A673 (cell line): ENCODE measurements around the gene CHTF18. TPM values are rescaled to one million over a fixed set of nuclear protein-coding genes. Genes with fewer than 3 reads are reported as not detected.

Source experiments
- BruUV-seq: library from RNA; stranded (reverse); fragments of 400-500 nt; replicated peaks from 2 replicates; lab custom pipeline; 2021; lab: Mats Ljungman, UMichigan
- CTCF ChIA-PET: fragments of 300-600 bp; sonication (Branson Sonifier 250); formaldehyde crosslinking; loops from one replicate; lab custom pipeline; 2022; ENCODE audit warnings: antibody characterized with exemption; lab: Charles Lee
- POLR2A ChIA-PET: fragments of 300-600 bp; sonication (Branson Sonifier 250); formaldehyde crosslinking; loops from one replicate; lab custom pipeline; 2022; ENCODE audit warnings: antibody characterized with exemption; ENCODE audit not compliant: low non-redundant PET; lab: Charles Lee
- DNase-seq: peaks from one replicate; pipeline ENCODE4 v3.0.0-alpha.2; 2015; ENCODE audit warnings: low spot score
- H3K27ac ChIP-seq: fragments of 200-600 bp; sonication (generic); 2 replicates; pipeline ENCODE4 v1.5.1; 2016; ENCODE audit warnings: mixed run types, low read depth, mild to moderate bottlenecking, mixed read lengths, antibody characterized with exemption, low read length; ENCODE audit not compliant: poor library complexity, severe bottlenecking
- H3K27me3 ChIP-seq: fragments of 200-600 bp; sonication (generic); replicated peaks from 2 replicates; pipeline ENCODE4 v1.6.1; 2017; ENCODE audit warnings: mixed run types, low read depth, mild to moderate bottlenecking, mixed read lengths, antibody characterized with exemption, low read length; ENCODE audit not compliant: insufficient read depth, poor library complexity
- H3K36me3 ChIP-seq: fragments of 200-600 bp; sonication (generic); 2 replicates; pipeline ENCODE4 v1.6.1; 2016; ENCODE audit warnings: mixed run types, mild to moderate bottlenecking, mixed read lengths, antibody characterized with exemption, low read length; ENCODE audit not compliant: insufficient read depth, poor library complexity, severe bottlenecking
- H3K4me1 ChIP-seq: fragments of 200-600 bp; sonication (generic); 2 replicates; pipeline ENCODE4 v1.6.1; 2017; ENCODE audit warnings: mixed run types, mild to moderate bottlenecking, mixed read lengths, antibody characterized with exemption, low read length; ENCODE audit not compliant: insufficient read depth, poor library complexity, severe bottlenecking
- H3K4me3 ChIP-seq: fragments of 200-600 bp; sonication (generic); 2 replicates; pipeline ENCODE4 v1.5.1; 2016; ENCODE audit warnings: low read depth, mixed run types, mild to moderate bottlenecking, mixed read lengths, low read length; ENCODE audit not compliant: poor library complexity, severe bottlenecking
- H3K9me3 ChIP-seq: fragments of 200-600 bp; sonication (generic); 2 replicates; pipeline ENCODE4 v1.6.1; 2016; ENCODE audit warnings: mixed run types, low read depth, mild to moderate bottlenecking, mixed read lengths, antibody characterized with exemption, low read length; ENCODE audit not compliant: poor library complexity, severe bottlenecking
- EZH2 ChIP-seq: fragments of 200-600 bp; sonication (generic); IDR thresholded peaks from 2 replicates; pipeline ENCODE4 v1.6.1; 2017; ENCODE audit warnings: borderline replicate concordance, low read depth, mild to moderate bottlenecking, mixed read lengths, antibody characterized with exemption, low read length; ENCODE audit not compliant: poor library complexity, severe bottlenecking
- intact Hi-C: fragments of 100-400 bp; cut with micrococcal nuclease; formaldehyde crosslinking; loops from one replicate; pipeline ENCODE4 v1.10.0; 2022; ENCODE audit not compliant: unreplicated experiment
- total RNA-seq: library from RNA; stranded (reverse); gene quantifications from 2 replicates; pipeline ENCODE4 v1.2.3, GENCODE V29; 2021
- TF ChIP-seq, protein P1 (sequence below): fragments of 300-800, 200-600 bp; sonication (generic); conservative IDR thresholded peaks from 2 replicates; pipeline ENCODE4 v1.5.1; 2017; ENCODE audit warnings: low read depth, mild to moderate bottlenecking, antibody characterized with exemption, low read length, moderate library complexity, mixed read lengths

CHTF18 gene
- total RNA-seq, 1 experiment from 2014 or later: 125 TPM

DNA sequence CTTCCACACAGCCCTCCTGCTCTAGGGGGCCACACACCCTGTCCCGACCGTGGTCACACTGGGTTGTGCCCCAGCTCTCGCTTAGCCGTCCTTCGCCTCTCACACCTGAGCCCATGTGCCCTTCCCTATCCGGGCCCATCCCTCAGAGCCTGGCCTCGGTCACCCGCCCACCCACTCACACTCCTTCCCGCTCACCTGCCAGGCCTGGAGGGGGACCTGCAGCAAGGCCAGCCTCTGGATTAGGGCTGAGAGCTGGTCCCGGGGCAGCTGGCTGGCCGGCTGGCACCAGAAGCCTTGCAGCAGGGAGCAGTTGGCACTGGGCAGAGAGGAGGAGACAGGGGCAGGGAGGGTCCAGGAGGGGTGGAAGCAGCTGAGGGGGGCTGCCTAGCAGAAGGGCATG is 10.0 kb upstream of the CHTF18 start:
- no peak overlapping the region for H3K4me3 ChIP-seq
- no peak overlapping the region for H3K27ac ChIP-seq
- H3K36me3 ChIP-seq: no peaks in the 10 kb centered on the region
- no peaks in the 10 kb centered on the region for H3K9me3 ChIP-seq
- CTCF ChIA-PET: no interaction called here
- no peaks in the 10 kb centered on the region for H3K4me1 ChIP-seq
- TF ChIP-seq EZH2: no peak
- TF ChIP-seq, protein P1, sequence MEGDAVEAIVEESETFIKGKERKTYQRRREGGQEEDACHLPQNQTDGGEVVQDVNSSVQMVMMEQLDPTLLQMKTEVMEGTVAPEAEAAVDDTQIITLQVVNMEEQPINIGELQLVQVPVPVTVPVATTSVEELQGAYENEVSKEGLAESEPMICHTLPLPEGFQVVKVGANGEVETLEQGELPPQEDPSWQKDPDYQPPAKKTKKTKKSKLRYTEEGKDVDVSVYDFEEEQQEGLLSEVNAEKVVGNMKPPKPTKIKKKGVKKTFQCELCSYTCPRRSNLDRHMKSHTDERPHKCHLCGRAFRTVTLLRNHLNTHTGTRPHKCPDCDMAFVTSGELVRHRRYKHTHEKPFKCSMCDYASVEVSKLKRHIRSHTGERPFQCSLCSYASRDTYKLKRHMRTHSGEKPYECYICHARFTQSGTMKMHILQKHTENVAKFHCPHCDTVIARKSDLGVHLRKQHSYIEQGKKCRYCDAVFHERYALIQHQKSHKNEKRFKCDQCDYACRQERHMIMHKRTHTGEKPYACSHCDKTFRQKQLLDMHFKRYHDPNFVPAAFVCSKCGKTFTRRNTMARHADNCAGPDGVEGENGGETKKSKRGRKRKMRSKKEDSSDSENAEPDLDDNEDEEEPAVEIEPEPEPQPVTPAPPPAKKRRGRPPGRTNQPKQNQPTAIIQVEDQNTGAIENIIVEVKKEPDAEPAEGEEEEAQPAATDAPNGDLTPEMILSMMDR: no peak
- no peak for DNase-seq
- peaks cover 9% of the 10 kb centered on the region for H3K27me3 ChIP-seq
- intact Hi-C loops: no loop called here
- POLR2A ChIA-PET: no interaction called here
- no TSS peak for BruUV-seq

DNA sequence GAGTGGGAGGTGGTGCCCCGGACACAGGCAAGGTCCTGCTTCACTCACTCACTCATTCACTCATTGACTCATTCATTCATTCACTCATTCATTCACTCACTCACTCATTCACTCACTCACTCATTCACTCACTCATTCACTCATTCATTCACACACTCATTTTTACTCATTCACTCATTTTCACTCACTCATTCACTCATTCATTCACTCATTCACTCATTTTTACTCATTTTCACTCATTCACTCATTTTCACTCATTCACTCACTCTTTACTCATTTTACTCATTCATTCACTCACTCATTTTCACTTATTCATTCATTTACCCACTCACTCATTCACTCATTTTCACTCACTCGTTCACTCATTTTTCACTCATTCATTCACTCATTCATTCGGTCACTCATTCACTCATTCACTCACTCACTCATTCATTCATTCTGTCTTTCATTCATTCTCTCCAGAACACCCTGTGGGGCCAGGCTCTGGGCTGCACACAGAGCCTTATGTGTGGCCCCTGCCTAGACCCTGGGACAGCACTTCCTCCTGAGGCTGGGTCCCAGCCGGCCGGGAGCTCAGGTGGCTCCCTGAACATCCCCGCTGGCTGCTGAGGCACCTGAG is 9.4 kb upstream of the CHTF18 start:
- no peak for TF ChIP-seq EZH2
- TF ChIP-seq, protein P1: no peak
- CTCF ChIA-PET: no interaction called here

DNA sequence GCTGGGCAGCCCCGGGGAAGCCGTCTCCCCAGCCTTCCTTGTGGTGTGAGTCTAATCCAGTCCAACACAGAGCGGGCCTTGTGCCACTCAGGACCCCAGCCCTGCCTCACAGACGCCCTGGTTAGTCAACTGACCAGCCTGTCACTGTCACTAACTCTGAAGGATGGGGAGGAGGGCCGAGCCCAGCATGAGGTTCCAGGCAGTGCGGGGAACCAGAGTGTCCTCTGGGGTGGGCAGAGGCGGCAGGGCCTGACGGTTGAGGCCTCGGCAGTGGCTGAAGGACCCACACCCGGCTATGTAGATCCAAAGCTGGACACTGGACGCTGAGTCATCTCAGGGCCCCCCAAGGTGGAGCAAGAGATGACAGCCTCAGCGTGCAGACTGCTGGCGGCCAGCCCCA is 8.9 kb upstream of the CHTF18 start:
- Histone ChIP-seq H3K27ac (no peak overlapping the region), H3K27me3 (peaks cover 10% of the 10 kb centered on the region), H3K4me1 (no peaks in the 10 kb centered on the region), H3K9me3 (no peaks in the 10 kb centered on the region), H3K36me3 (no peaks in the 10 kb centered on the region), H3K4me3 (no peak overlapping the region)
- CTCF ChIA-PET: no interaction called here
- no TSS peak for BruUV-seq
- intact Hi-C loops: no loop called here
- TF ChIP-seq EZH2: no peak
- TF ChIP-seq, protein P1: no peak
- POLR2A ChIA-PET: no interaction called here
- no peak for DNase-seq

More for the DNA sequence above, 9.4 kb upstream of the CHTF18 start:
- BruUV-seq: no TSS peak
- no peak for DNase-seq
- H3K27ac ChIP-seq: no peak overlapping the region
- no peak overlapping the region for H3K4me3 ChIP-seq
- intact Hi-C loops: no loop called here
- peaks cover 10% of the 10 kb centered on the region for H3K27me3 ChIP-seq
- no peaks in the 10 kb centered on the region for H3K4me1 ChIP-seq
- H3K36me3 ChIP-seq: no peaks in the 10 kb centered on the region
- POLR2A ChIA-PET: no interaction called here
- no peaks in the 10 kb centered on the region for H3K9me3 ChIP-seq
